SK-N-SH (cell line): ENCODE results near the gene ST8SIA6. TPM values are rescaled to one million over a fixed set of nuclear protein-coding genes. Genes with fewer than 3 reads are reported as not detected.

ENCODE experiments used
- CTCF ChIA-PET: fragments of 300-600, 350-600 bp; formaldehyde crosslinking; extraction: SDS; loops from one replicate; lab custom pipeline; 2021; lab: Yijun Ruan, JAX
- POLR2A ChIA-PET: fragments of 350-600 bp; sonication (Branson Sonifier 250); formaldehyde crosslinking; extraction: SDS; loops from one replicate; lab custom pipeline; 2020; ENCODE audit warnings: antibody characterized with exemption, inconsistent platforms; lab: Yijun Ruan, JAX
- DNase-seq: peaks from one replicate; pipeline ENCODE4 v3.0.0; 2012
- H2AFZ ChIP-seq: fragments of 200-600 bp; sonication (generic); 2 replicates; pipeline ENCODE4 v1.8.1; 2016; ENCODE audit warnings: antibody characterized with exemption, mild to moderate bottlenecking, low read depth
- H3F3A ChIP-seq: fragments of 200-600 bp; sonication (generic); replicated peaks from 2 replicates; pipeline ENCODE3; 2016; ENCODE audit warnings: antibody characterized with exemption, mild to moderate bottlenecking; ENCODE audit not compliant: insufficient read depth
- H3K27ac ChIP-seq, 2 experiments: fragments of 200-500 bp in 1 of 2; fragments of 200-600 bp in 1 of 2; sonication (Bioruptor generic) in 1 of 2; sonication (generic), shearing (Covaris generic) in 1 of 2; 2 replicates each; pipeline versions ENCODE4 v1.5.1 to v1.6.1; 2014 to 2016; ENCODE audit warnings: low read depth in 2 of 2, inconsistent platforms in 1 of 2, low read length in 1 of 2, mild to moderate bottlenecking in 1 of 2, mixed read lengths in 1 of 2
- H3K27me3 ChIP-seq: fragments of 200-600 bp; sonication (generic), shearing (Covaris generic); 2 replicates; pipeline ENCODE4 v1.6.1; 2016; ENCODE audit warnings: mixed run types; ENCODE audit not compliant: insufficient read depth
- H3K36me3 ChIP-seq, 2 experiments: fragments of 200-500 bp in 1 of 2; fragments of 200-600 bp in 1 of 2; sonication (Bioruptor generic) in 1 of 2; sonication (generic) in 1 of 2; replicated peaks in 1 of 2; 2 replicates each; pipeline versions ENCODE3 to v1.5.1; 2014 to 2016; ENCODE audit warnings: low read length in 1 of 2, mild to moderate bottlenecking in 1 of 2; ENCODE audit not compliant: insufficient read depth in 2 of 2, control insufficient read depth in 1 of 2
- H3K4me1 ChIP-seq, 2 experiments: fragments of 200-500 bp in 1 of 2; fragments of 200-600 bp in 1 of 2; sonication (Bioruptor generic) in 1 of 2; sonication (generic), shearing (Covaris generic) in 1 of 2; 2 replicates each; pipeline versions ENCODE4 v1.5.1 to v1.6.1; 2014 to 2016; ENCODE audit warnings: low read depth in 1 of 2, low read length in 1 of 2, mixed run types in 1 of 2; ENCODE audit not compliant: insufficient read depth in 2 of 2, control insufficient read depth in 1 of 2
- H3K4me2 ChIP-seq: fragments of 200-600 bp; sonication (generic), shearing (Covaris generic); 2 replicates; pipeline ENCODE4 v1.6.1; 2017; ENCODE audit warnings: mixed run types
- H3K4me3 ChIP-seq, 2 experiments: fragments of 200-500 bp in 1 of 2; fragments of 200-600 bp in 1 of 2; sonication (Bioruptor generic) in 1 of 2; sonication (generic), shearing (Covaris generic) in 1 of 2; 2 replicates each; pipeline versions ENCODE4 v1.5.1 to v1.8.1; 2014 to 2016; ENCODE audit warnings: low read depth in 2 of 2, inconsistent platforms in 1 of 2, low read length in 1 of 2, mild to moderate bottlenecking in 1 of 2, mixed read lengths in 1 of 2, moderate library complexity in 1 of 2
- H3K79me2 ChIP-seq: fragments of 200-600 bp; sonication (generic); 2 replicates; pipeline ENCODE4 v1.8.1; 2017; ENCODE audit warnings: mild to moderate bottlenecking; ENCODE audit not compliant: insufficient read depth
- H3K9ac ChIP-seq: fragments of 200-600 bp; sonication (generic); 2 replicates; pipeline ENCODE4 v1.6.1; 2017; ENCODE audit warnings: mixed run types
- H3K9me2 ChIP-seq: fragments of 200-600 bp; sonication (generic); 2 replicates; pipeline ENCODE4 v1.6.1; 2017; ENCODE audit warnings: mixed run types
- H3K9me3 ChIP-seq: fragments of 200-600 bp; sonication (generic); 2 replicates; pipeline ENCODE4 v1.6.1; 2017; ENCODE audit warnings: mixed run types, mild to moderate bottlenecking, moderate library complexity
- H4K20me1 ChIP-seq: fragments of 200-600 bp; sonication (generic); 2 replicates; pipeline ENCODE4 v1.6.1; 2017; ENCODE audit warnings: mild to moderate bottlenecking, mixed run types; ENCODE audit not compliant: insufficient read depth
- CTCF ChIP-seq: fragments of 200-600 bp; sonication (generic); IDR thresholded peaks from 2 replicates; pipeline ENCODE4 v1.6.1; 2017; ENCODE audit warnings: antibody characterized with exemption, mild to moderate bottlenecking, moderate library complexity
- EP300 ChIP-seq, 2 experiments: IDR thresholded peaks; 2 replicates each; pipeline versions ENCODE4 v1.4.0 to v1.6.1; 2012; ENCODE audit warnings: borderline replicate concordance in 1 of 2, low read depth in 1 of 2, low read length in 1 of 2
- NRF1 ChIP-seq: IDR thresholded peaks from 2 replicates; pipeline ENCODE4 v1.6.1; 2012; ENCODE audit warnings: low read depth, mild to moderate bottlenecking, low read length
- RAD21 ChIP-seq: IDR thresholded peaks from 2 replicates; pipeline ENCODE4 v1.6.1; 2012; ENCODE audit warnings: mild to moderate bottlenecking, low read length
- RFX5 ChIP-seq: IDR thresholded peaks from 2 replicates; pipeline ENCODE4 v1.6.1; 2012; ENCODE audit warnings: mild to moderate bottlenecking, improper control_type of control experiment, low read length
- RXRA ChIP-seq: IDR thresholded peaks from 2 replicates; pipeline ENCODE4 v1.4.0; 2012; ENCODE audit warnings: low read depth, mild to moderate bottlenecking, borderline replicate concordance
- SIN3A ChIP-seq: IDR thresholded peaks from 2 replicates; pipeline ENCODE4 v1.6.1; 2012; ENCODE audit warnings: low read depth, mild to moderate bottlenecking, low read length, moderate library complexity, borderline replicate concordance
- TAF1 ChIP-seq: IDR thresholded peaks from 2 replicates; pipeline ENCODE4 v1.6.1; 2012; ENCODE audit warnings: low read depth, mild to moderate bottlenecking, low read length, moderate library complexity, borderline replicate concordance
- ZBTB33 ChIP-seq: IDR thresholded peaks from 2 replicates; pipeline ENCODE4 v1.4.0; 2012; ENCODE audit warnings: low read depth, borderline replicate concordance
- WGBS: methylation state at CpG from one replicate; pipeline ENCODE4 v1.1.6; 2017; ENCODE audit warnings: low lambda C conversion rate; 5-methylcytosine and 5-hydroxymethylcytosine counted together
- polyA plus RNA-seq, 3 experiments: library from polyadenylated mRNA; depleted of rRNA; stranded (reverse); fragments of >200 nt; gene quantifications; 2 replicates each; pipeline ENCODE4 v1.2.3, GENCODE V29; 2012

The ST8SIA6 gene
- polyA plus RNA-seq, 1 of the 3 experiments (the other 2 are of a cell fraction): 0.03 TPM

GRCh38 chr10:17357781-17358180 lies 96.6 kb downstream of the ST8SIA6 start:
- Histone ChIP-seq H3K4me3 (no peak overlapping the region), H3K36me3 (no peaks in the 10 kb centered on the region), H3K9me3 (no peaks in the 10 kb centered on the region), H4K20me1 (no peaks in the 10 kb centered on the region), H3F3A (no peaks in the 10 kb centered on the region), H3K27ac (no peak overlapping the region), H3K79me2 (no peaks in the 10 kb centered on the region), H3K9me2 (no peaks in the 10 kb centered on the region), H3K27me3 (no peaks in the 10 kb centered on the region), H3K4me1 (no peaks in the 10 kb centered on the region), H3K9ac (no peak overlapping the region), H3K4me2 (no peak overlapping the region), H2AFZ (no peak overlapping the region)
- ChIA-PET POLR2A (no interaction called here), CTCF (no interaction called here)
- 26% methylated on average over 2 of the region's 2 CpGs for WGBS
- TF ChIP-seq NRF1: no peak
- TF ChIP-seq CTCF: no peak
- TF ChIP-seq SIN3A: no peak
- TF ChIP-seq EP300 (IDR thresholded peaks at IDR 0.05; ENCODE audit: borderline replicate concordance in 1 of 2, low read depth in 1 of 2, low read length in 1 of 2): no peak
- no peak for TF ChIP-seq ZBTB33
- TF ChIP-seq RAD21: no peak
- TF ChIP-seq TAF1: no peak
- no peak for DNase-seq

GRCh38 chr10:17356820-17357219 lies 97.6 kb downstream of the ST8SIA6 start:
- Histone ChIP-seq H3K4me3 (no peak overlapping the region), H3K4me2 (no peak overlapping the region), H3F3A (no peaks in the 10 kb centered on the region), H3K9me2 (no peaks in the 10 kb centered on the region), H3K27ac (no peak overlapping the region), H3K4me1 (no peaks in the 10 kb centered on the region), H4K20me1 (no peaks in the 10 kb centered on the region), H3K9ac (no peak overlapping the region), H3K36me3 (no peaks in the 10 kb centered on the region), H3K9me3 (no peaks in the 10 kb centered on the region), H3K79me2 (no peaks in the 10 kb centered on the region), H3K27me3 (no peaks in the 10 kb centered on the region), H2AFZ (no peak overlapping the region)
- ChIA-PET CTCF (no interaction called here), POLR2A (no interaction called here)
- DNase-seq: no peak
- TF ChIP-seq NRF1 (no peak), RFX5 (no peak), RXRA (no peak)
- 69% methylated on average over 2 of the region's 2 CpGs for WGBS
